ENCODE measurements around the gene FOXN1.
"Not testable (repeated sequence)": the region's sequence is repeated elsewhere in the genome, so short reads cannot be mapped to it uniquely, and the experiment has no call there.

Gene FOXN1

DNA sequence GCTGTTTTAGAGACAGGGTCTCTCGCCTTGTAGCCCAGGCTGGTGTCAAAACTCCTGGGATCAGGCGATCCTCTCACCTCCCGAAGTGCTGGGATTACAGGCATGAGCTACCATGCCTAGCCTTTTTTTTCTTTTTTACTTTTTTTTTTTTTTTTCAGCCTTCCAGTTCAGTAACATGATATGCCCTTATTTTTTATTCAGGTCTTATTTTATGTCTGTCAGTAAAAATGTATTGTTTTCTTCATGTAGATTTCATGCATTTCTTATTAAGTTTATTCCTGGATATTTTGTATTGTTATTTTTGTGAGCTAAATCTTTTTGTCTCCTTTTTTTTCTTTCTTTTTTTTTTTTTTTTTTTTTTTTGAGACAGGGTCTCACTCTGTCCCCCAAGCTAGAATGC lies 2.7 kb upstream of the FOXN1 start:
- no peak overlapping the region for H3K27ac Mint-ChIP-seq
- no peaks in the 10 kb centered on the region for H3K36me3 Mint-ChIP-seq
- no peak overlapping the region for H3K4me3 Mint-ChIP-seq
- peaks cover 2% of the 10 kb centered on the region for H3K27me3 Mint-ChIP-seq
- H3K4me1 Mint-ChIP-seq (ENCODE audit: low read depth): no peaks in the 10 kb centered on the region
- no peaks in the 10 kb centered on the region for H3K9me3 Mint-ChIP-seq (ENCODE audit: low read depth)

DNA sequence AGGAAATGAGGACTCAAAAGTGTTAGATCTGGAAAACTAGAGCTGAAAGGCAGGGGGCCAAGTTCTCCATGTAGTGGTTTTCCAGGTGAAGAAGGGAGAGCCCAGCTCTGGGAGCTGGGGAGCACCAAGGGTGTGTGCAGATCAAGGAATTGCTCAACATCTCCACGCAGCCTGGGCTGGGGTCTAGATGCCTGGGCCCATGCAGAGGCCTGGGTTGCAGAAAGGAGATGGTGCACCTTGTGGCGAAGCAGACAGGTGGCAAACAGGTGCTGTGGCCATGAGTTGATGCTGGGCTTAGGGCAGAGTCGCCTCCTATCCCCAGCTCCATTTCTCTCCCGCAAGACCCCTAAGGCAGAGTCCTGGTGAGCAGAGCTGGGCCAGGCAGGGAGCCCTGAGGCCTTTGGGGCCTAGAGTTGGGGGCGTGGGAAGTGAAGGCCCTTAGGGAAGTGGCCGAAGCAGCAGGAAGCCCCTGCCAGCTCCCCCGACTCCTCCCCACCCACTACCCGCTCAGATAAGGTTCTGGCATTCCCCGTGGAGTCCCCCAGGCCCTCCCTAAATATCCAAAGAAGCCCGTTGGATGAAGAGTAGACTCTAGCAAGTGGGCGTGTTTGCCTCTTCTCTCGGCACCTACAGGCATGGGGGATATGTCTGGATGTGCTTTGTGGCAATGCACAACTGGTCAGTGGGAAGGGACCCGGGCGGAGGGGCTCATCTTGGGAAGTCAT lies 777 bp downstream of the FOXN1 start:
- Mint-ChIP-seq H3K4me3 (no peak overlapping the region), H3K4me1 (ENCODE audit: low read depth) (no peaks in the 10 kb centered on the region), H3K27ac (no peak overlapping the region), H3K9me3 (ENCODE audit: low read depth) (no peaks in the 10 kb centered on the region), H3K27me3 (peaks cover 8% of the 10 kb centered on the region), H3K36me3 (no peaks in the 10 kb centered on the region)

DNA sequence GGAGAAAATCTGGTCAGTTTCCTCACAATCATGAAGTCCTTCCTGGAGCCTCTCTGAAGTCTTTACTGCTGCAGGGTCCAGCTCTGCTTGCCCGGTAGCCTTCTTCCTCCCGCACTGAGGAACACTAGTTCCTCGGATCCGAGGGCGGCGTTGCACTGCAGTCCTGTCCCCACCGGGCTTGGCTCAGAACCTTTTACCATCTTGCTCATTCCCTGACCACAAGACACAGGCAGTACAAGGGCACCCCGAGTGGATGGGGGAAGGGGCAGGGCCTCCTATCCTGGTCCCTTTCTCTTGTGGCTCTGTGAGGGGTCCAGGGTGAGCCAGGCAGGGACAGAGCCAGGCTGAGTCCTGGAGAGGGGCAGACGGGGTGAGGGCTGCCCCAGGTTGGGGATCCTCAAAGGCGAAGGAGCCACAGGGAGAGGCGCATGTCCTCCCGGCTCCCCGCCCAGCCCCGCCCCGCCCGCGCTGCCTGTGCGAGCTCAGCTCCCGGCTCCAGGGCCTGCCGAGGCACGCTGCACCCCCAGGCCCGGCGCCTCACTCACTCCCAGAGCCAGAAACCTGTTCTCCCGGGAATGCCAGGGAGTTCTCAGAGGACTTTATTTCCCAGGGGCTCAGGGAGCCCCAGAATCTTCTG lies 1.5 kb downstream of the FOXN1 start:
- Mint-ChIP-seq H3K36me3 (no peaks in the 10 kb centered on the region), H3K27ac (no peak overlapping the region), H3K4me3 (no peak overlapping the region), H3K9me3 (ENCODE audit: low read depth) (no peaks in the 10 kb centered on the region), H3K4me1 (ENCODE audit: low read depth) (no peaks in the 10 kb centered on the region), H3K27me3 (peaks cover 8% of the 10 kb centered on the region)

DNA sequence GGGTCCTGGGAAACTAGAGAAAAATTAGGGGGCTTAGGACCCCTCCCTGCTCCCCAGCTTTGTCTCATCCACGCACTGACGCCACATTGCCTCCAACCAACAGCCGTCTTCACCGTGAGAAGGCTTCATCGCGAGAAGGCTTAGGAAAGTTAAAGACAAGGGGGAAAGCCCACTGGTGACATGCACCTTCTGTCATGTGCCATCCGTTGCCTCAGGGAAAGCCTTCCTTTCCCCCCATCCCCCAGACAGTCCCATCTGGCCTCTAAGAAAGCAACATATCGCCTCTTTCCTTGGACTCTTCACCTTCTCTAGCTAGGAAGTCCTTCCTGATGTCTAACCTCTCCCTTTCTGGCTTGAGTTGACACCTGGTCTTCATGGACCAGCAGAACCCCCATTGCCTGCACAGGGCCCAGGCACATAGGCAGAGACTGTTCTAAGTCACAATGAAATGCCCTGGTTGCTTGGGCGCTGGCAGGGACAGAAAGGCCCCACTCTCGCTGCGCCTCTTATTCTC lies 2.1 kb downstream of the FOXN1 start:
- Mint-ChIP-seq H3K27ac (no peak overlapping the region), H3K36me3 (no peaks in the 10 kb centered on the region), H3K9me3 (ENCODE audit: low read depth) (no peaks in the 10 kb centered on the region), H3K27me3 (peaks cover 8% of the 10 kb centered on the region), H3K4me3 (no peak overlapping the region), H3K4me1 (ENCODE audit: low read depth) (no peaks in the 10 kb centered on the region)

DNA sequence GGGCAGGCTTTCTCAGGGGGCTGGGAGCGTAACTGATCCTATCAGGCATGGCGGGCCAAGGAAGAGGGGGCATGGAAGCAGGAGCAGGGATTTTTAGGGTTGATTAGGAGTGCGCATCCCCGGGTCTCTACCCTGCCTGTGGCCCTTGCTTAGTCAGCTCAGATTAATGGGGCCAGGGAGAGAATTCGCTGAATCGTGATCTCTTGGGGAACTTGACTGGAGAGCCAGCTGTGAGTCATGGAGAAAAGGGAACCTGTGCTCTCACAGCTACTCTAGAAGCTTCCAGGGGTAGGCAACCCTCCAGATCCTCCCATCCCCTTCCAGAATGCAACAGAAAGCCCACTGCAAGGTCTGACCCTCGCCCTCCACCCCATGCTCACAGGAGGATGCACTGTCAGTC lies 3.6 kb downstream of the FOXN1 start:
- peaks cover 10% of the 10 kb centered on the region for H3K27me3 Mint-ChIP-seq
- no peaks in the 10 kb centered on the region for H3K9me3 Mint-ChIP-seq (ENCODE audit: low read depth)
- no peaks in the 10 kb centered on the region for H3K36me3 Mint-ChIP-seq
- no peaks in the 10 kb centered on the region for H3K4me1 Mint-ChIP-seq (ENCODE audit: low read depth)
- H3K4me3 Mint-ChIP-seq: no peak overlapping the region
- H3K27ac Mint-ChIP-seq: no peak overlapping the region

DNA sequence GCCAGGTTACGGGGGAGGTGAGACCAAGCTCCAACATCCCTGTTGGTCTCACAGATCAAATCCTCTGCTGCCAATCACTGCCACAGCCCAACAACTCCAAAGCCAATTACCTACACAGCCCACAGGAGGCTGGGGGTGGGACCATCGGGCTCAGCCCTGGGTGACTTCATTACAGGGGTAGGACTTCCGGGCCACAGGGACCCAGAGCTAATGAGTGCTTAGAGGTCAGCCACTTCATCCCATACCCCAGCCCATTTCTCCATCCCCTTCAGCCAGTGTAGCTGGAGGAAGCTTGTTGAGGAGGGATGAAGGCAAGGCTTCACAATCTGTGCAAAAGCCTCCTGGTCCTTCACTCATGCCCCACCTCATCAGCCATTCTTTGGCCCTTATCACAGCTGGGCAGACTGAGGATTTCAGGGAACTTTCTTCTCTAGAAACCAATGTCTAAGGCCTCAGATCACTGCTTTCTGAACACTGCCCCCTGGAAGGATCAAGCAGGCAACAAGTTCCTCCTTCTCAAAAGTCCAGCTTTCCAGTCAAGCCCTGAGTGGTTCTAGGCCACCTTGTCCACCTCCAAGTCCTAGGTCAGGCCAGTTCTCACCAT lies 5.8 kb downstream of the FOXN1 start:
- H3K9me3 Mint-ChIP-seq (ENCODE audit: low read depth): no peaks in the 10 kb centered on the region
- H3K4me3 Mint-ChIP-seq: no peak overlapping the region
- no peaks in the 10 kb centered on the region for H3K4me1 Mint-ChIP-seq (ENCODE audit: low read depth)
- no peaks in the 10 kb centered on the region for H3K36me3 Mint-ChIP-seq
- peaks cover 10% of the 10 kb centered on the region for H3K27me3 Mint-ChIP-seq
- H3K27ac Mint-ChIP-seq: no peak overlapping the region

DNA sequence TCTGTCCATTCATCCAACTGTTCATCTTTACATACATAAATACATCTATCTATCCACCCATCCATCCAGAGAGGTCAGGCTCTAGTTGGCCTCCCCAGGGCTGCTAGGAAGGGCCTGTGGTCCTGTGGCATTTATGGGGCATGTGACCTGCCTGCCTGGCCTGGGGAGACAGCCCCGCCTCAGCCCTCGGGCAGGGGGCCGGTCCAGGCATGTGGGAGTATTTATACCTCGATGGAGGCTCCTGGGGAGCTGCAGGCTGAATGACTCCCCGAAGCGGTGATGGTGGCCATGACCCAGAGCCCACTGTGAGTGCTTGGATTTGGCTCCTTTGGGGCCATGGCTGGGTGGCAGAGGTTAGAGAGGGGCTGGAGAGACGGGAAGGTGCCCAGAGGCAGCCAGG lies 7.3 kb downstream of the FOXN1 start:
- no peak overlapping the region for H3K27ac Mint-ChIP-seq
- no peak overlapping the region for H3K4me3 Mint-ChIP-seq
- H3K4me1 Mint-ChIP-seq (ENCODE audit: low read depth): no peaks in the 10 kb centered on the region
- H3K9me3 Mint-ChIP-seq (ENCODE audit: low read depth): no peaks in the 10 kb centered on the region
- peaks cover 7% of the 10 kb centered on the region for H3K27me3 Mint-ChIP-seq
- no peaks in the 10 kb centered on the region for H3K36me3 Mint-ChIP-seq

DNA sequence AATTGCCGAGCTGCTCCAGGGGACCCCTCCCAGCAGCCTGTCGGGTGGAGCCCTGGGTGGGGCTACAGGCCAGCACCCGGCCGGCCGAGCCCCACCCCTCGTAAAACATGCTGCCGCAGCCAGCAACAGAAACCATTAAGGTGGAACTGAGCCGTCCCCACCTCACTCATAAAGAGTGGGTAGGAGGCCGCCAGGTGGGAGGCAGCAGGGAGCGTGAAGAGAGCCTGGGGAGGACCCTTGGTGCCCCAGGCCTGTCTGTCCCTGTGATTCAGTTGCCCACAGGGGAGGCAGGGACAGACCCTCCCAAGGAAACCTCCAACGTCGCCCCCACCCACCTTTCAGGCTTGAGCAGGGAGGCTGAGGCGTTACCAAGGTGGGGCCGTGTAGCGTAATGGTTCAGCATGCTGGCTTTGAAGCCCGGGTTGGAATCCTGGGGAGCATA lies 8.4 kb downstream of the FOXN1 start:
- no peaks in the 10 kb centered on the region for H3K36me3 Mint-ChIP-seq
- H3K9me3 Mint-ChIP-seq (ENCODE audit: low read depth): no peaks in the 10 kb centered on the region
- no peak overlapping the region for H3K4me3 Mint-ChIP-seq
- H3K4me1 Mint-ChIP-seq (ENCODE audit: low read depth): no peaks in the 10 kb centered on the region
- no peak overlapping the region for H3K27ac Mint-ChIP-seq
- H3K27me3 Mint-ChIP-seq: peaks cover 7% of the 10 kb centered on the region

DNA sequence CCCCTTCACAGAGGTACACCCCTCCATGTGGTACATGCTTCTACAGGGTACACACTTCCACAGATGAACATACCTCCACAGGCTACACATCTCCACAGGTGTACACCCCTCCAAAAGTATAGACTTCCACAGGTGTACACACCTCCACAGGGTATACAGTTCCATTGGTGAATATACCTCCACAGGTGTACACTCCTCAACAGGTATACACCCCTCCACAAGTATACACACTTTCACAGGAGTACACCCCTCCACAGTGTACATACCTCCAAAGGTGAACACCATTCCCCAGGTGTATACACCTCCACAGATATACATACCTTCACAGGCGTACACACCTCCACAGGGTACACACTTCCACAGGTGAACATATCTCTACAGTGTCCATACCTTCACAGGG lies 9.4 kb downstream of the FOXN1 start:
- H3K27ac Mint-ChIP-seq: no peak overlapping the region
- no peak overlapping the region for H3K4me3 Mint-ChIP-seq
- H3K9me3 Mint-ChIP-seq (ENCODE audit: low read depth): no peaks in the 10 kb centered on the region
- no peaks in the 10 kb centered on the region for H3K4me1 Mint-ChIP-seq (ENCODE audit: low read depth)
- H3K36me3 Mint-ChIP-seq: no peaks in the 10 kb centered on the region
- peaks cover 2% of the 10 kb centered on the region for H3K27me3 Mint-ChIP-seq

DNA sequence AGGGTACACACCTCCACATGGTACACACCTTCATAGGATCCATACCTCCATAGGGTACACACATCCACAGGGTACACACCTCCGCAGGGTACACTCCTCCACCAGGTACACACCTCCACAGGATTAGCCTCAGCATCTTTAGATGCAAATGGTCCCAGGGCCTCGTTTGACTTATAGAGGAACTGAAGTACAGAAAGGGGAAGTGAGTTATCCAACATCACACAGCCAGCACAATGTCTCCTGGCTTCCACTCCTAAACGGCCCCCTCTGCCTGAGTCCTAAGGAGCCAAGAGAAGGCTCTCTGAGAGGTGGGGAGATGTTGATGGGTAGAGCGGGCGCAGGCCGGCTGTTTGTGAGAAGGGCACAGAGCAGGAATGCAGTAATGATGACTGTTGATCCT lies 12.0 kb downstream of the FOXN1 start:
- Mint-ChIP-seq H3K9me3 (ENCODE audit: low read depth) (no peaks in the 10 kb centered on the region), H3K27me3 (peaks cover 2% of the 10 kb centered on the region)

DNA sequence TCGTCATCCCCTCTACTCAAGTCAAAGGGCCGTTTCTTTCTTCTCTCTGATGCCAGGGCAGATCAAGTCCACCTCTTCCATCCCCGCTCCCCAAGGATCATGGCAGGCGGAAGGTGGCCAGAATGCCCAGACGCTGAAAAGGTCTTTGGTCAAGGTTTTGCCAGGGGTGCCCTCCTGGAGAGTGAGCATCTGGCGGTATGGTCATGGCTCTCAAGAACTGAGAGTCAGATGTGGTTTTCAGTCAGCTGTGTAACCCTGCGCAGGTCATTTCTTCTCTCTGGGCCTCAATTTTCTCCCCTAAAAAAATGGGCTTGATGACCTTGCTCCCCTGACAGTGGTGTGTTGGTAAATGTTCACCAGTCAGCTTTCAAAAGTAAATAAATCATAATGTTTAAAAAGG lies 12.4 kb downstream of the FOXN1 start:
- H3K9me3 Mint-ChIP-seq (ENCODE audit: low read depth): no peaks in the 10 kb centered on the region
- no peaks in the 10 kb centered on the region for H3K4me1 Mint-ChIP-seq (ENCODE audit: low read depth)
- no peaks in the 10 kb centered on the region for H3K36me3 Mint-ChIP-seq
- H3K27me3 Mint-ChIP-seq: no peaks in the 10 kb centered on the region
- no peak overlapping the region for H3K4me3 Mint-ChIP-seq
- H3K27ac Mint-ChIP-seq: no peak overlapping the region

More for the DNA sequence above, 12.0 kb downstream of the FOXN1 start:
- Mint-ChIP-seq H3K4me1 (ENCODE audit: low read depth) (no peaks in the 10 kb centered on the region), H3K27ac (no peak overlapping the region), H3K4me3 (no peak overlapping the region), H3K36me3 (no peaks in the 10 kb centered on the region)

DNA sequence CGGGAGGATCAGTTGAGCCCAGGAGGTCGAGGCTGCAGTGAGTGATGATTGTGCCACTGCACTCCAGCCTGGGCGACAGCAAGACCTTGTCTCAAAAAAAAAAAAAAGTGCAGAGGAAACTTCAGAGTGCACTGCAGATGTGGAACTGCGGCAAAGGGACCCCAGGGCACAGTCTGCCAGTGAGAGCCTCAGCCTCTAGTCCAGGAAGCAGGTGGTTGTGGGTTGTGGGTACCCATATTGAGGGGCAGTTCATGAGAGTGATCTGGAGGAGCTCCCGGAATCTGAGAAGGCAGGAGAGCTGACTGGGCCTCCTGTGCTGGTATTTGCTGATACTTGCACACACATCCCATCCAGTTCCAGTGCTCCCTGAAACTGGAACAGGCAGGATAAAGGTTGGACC lies 13.1 kb downstream of the FOXN1 start:
- no peaks in the 10 kb centered on the region for H3K27me3 Mint-ChIP-seq
- no peak overlapping the region for H3K4me3 Mint-ChIP-seq
- no peaks in the 10 kb centered on the region for H3K9me3 Mint-ChIP-seq (ENCODE audit: low read depth)
- H3K27ac Mint-ChIP-seq: no peak overlapping the region
- H3K36me3 Mint-ChIP-seq: no peaks in the 10 kb centered on the region
- no peaks in the 10 kb centered on the region for H3K4me1 Mint-ChIP-seq (ENCODE audit: low read depth)

DNA sequence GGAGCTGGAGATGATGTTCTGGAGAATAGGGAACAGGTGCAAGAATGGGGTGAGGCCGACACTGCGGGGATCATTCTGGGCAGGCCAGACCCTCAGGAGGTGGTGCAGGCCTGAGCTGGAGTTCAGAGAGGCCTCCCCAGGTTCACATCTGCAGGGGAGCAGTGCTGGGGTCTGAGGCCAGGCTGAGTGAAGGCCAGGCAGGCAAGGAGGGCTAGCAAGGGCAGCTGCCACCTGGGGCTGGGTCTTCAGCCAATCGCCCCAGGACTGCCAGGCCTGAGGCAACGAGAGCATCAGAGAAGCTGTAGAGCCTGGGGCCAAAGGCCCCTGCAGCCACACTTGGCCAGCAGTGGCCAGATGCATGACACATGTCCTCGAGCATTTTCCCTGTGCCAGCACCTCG lies 14.5 kb downstream of the FOXN1 start:
- H3K36me3 Mint-ChIP-seq: no peaks in the 10 kb centered on the region
- H3K27me3 Mint-ChIP-seq: no peaks in the 10 kb centered on the region
- H3K27ac Mint-ChIP-seq: no peak overlapping the region
- H3K4me1 Mint-ChIP-seq (ENCODE audit: low read depth): no peaks in the 10 kb centered on the region
- H3K9me3 Mint-ChIP-seq (ENCODE audit: low read depth): no peaks in the 10 kb centered on the region
- no peak overlapping the region for H3K4me3 Mint-ChIP-seq

DNA sequence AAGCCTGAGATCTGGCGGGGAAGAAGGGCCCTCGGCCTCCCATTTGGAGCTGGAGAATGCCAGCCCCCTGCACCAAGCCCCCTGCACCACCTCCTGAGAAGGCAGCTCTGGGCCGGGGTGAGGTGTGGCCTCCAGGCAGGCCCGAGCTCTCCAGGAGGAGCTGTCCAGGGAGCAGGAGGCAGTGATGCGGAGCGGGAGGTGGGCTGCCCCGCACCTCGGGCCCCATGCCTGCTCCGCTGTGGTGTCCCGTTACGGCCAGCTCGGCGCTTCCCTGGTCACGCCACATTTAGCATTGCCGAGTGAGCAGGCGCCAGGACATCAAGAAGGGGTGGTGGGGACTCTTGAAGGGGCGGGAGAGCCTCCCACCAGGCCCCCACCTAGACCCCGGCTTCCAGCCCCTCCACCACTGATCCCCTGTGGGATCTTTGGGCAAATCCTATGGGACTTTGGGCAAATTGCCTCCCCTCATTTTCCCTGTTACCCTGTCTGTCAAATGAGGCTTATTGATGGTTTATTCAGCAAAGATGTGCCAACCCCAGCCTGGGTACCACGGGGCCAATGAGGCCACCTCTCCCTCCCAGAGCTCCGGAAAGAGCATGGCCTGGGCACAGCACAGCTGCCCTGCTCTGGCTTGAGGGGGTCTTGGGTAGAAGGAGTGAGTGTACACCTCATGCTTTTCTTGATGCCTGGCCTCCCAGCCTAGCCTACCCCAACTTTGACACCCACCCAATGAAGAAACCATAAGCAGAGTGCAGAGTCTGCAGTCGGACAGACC lies 15.3 kb downstream of the FOXN1 start:
- H3K4me1 Mint-ChIP-seq (ENCODE audit: low read depth): no peaks in the 10 kb centered on the region
- H3K36me3 Mint-ChIP-seq: no peaks in the 10 kb centered on the region
- no peak overlapping the region for H3K4me3 Mint-ChIP-seq
- H3K27ac Mint-ChIP-seq: no peak overlapping the region
- no peaks in the 10 kb centered on the region for H3K27me3 Mint-ChIP-seq
- no peaks in the 10 kb centered on the region for H3K9me3 Mint-ChIP-seq (ENCODE audit: low read depth)

DNA sequence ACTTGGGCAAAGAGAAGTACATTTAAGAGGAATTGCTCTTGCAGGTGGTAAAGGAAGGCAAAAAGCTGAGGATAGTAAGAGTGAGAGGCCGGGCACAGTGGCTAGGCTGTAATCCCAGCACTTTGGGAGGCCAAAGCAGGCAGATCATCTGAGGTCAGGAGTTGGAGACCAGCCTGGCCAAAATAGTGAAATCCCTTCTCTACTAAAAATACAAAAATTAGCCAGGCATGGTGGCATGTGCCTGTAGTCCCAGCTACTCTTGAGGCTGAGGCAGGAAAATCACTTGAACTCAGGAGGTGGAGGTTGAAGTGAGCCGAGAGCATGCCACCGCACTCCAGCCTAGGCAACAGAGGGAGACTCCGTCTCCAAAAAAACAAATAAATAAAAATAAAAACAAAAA lies 16.1 kb downstream of the FOXN1 start:
- H3K4me3 Mint-ChIP-seq; H3K9me3 Mint-ChIP-seq (ENCODE audit: low read depth); H3K27me3 Mint-ChIP-seq; H3K27ac Mint-ChIP-seq; H3K4me1 Mint-ChIP-seq (ENCODE audit: low read depth); H3K36me3 Mint-ChIP-seq: not testable (repeated sequence)

Data from activated naive CD8-positive, alpha-beta T cell (primary cell).